ENCODE data around the gene CDK5RAP3.
"Not testable (repeated sequence)": the region's sequence is repeated elsewhere in the genome, so short reads cannot be mapped to it uniquely, and the experiment has no call there.

CDK5RAP3 gene

GRCh38 chr17:47973541-47973940 is 2.6 kb downstream of the CDK5RAP3 start:
- in situ Hi-C loops (cut with MboI; ENCODE audit: low sequenced_read_pairs) = no loop called here

GRCh38 chr17:47975189-47975822 is 4.4 kb downstream of the CDK5RAP3 start:
- in situ Hi-C loops (cut with MboI; ENCODE audit: low sequenced_read_pairs) = no loop called here

- in situ Hi-C loops (cut with MboI; ENCODE audit: low sequenced_read_pairs) = no loop called here
Observed at GRCh38 chr17:47975823-47976205, 4.9 kb downstream of the CDK5RAP3 start.

GRCh38 chr17:47978324-47978723 is 7.4 kb downstream of the CDK5RAP3 start:
- in situ Hi-C loops (cut with MboI; ENCODE audit: low sequenced_read_pairs) = no loop called here

GRCh38 chr17:47980541-47980940 is 9.6 kb downstream of the CDK5RAP3 start:
- in situ Hi-C loops (cut with MboI; ENCODE audit: low sequenced_read_pairs) = no loop called here

GRCh38 chr17:47981462-47981861 is 10.5 kb downstream of the CDK5RAP3 start:
- in situ Hi-C loops (cut with MboI; ENCODE audit: low sequenced_read_pairs) = no loop called here

GRCh38 chr17:47982091-47982617 is 11.2 kb downstream of the CDK5RAP3 start:
- in situ Hi-C loops (cut with MboI; ENCODE audit: low sequenced_read_pairs) = no loop called here

GRCh38 chr17:47982645-47983390 is 11.9 kb downstream of the CDK5RAP3 start:
- in situ Hi-C loops (cut with MboI; ENCODE audit: low sequenced_read_pairs) = no loop called here

GRCh38 chr17:47983492-47984223 is 12.7 kb downstream of the CDK5RAP3 start:
- in situ Hi-C loops (cut with MboI; ENCODE audit: low sequenced_read_pairs) = no loop called here

GRCh38 chr17:47986520-47986919 is 15.6 kb downstream of the CDK5RAP3 start:
- in situ Hi-C loops (cut with MboI; ENCODE audit: low sequenced_read_pairs) = no loop called here

- in situ Hi-C loops (cut with MboI; ENCODE audit: low sequenced_read_pairs) = no loop called here
Observed at GRCh38 chr17:47987240-47987835, 16.4 kb downstream of the CDK5RAP3 start.

GRCh38 chr17:47988445-47988844 is 17.5 kb downstream of the CDK5RAP3 start:
- in situ Hi-C loops (cut with MboI; ENCODE audit: low sequenced_read_pairs) = not testable (repeated sequence)

GRCh38 chr17:47989159-47989558 is 18.2 kb downstream of the CDK5RAP3 start:
- in situ Hi-C loops (cut with MboI; ENCODE audit: low sequenced_read_pairs) = no loop called here

- in situ Hi-C loops (cut with MboI; ENCODE audit: low sequenced_read_pairs) = no loop called here
Observed at GRCh38 chr17:47989700-47990099, 18.8 kb downstream of the CDK5RAP3 start.

GRCh38 chr17:47990962-47991731 is 20.2 kb downstream of the CDK5RAP3 start:
- in situ Hi-C loops (cut with MboI; ENCODE audit: low sequenced_read_pairs) = no loop called here

- in situ Hi-C loops (cut with MboI; ENCODE audit: low sequenced_read_pairs) = no loop called here
Observed at GRCh38 chr17:47992216-47992615, 21.3 kb downstream of the CDK5RAP3 start.

- in situ Hi-C loops (cut with MboI; ENCODE audit: low sequenced_read_pairs) = no loop called here
Observed at GRCh38 chr17:47993031-47993564, 22.2 kb downstream of the CDK5RAP3 start.

- in situ Hi-C loops (cut with MboI; ENCODE audit: low sequenced_read_pairs) = no loop called here
Observed at GRCh38 chr17:47993964-47994363, 23.1 kb downstream of the CDK5RAP3 start.

- in situ Hi-C loops (cut with MboI; ENCODE audit: low sequenced_read_pairs) = no loop called here
Observed at GRCh38 chr17:47994724-47995123, 23.8 kb downstream of the CDK5RAP3 start.

GRCh38 chr17:47995241-47995935 is 24.5 kb downstream of the CDK5RAP3 start:
- in situ Hi-C loops (cut with MboI; ENCODE audit: low sequenced_read_pairs) = no loop called here
